ENCODE measurements around the gene TMEM151B. TPM values are rescaled to one million over a fixed set of nuclear protein-coding genes. Genes with fewer than 3 reads are reported as not detected.

The TMEM151B gene
- total and polyA plus RNA-seq, 9 of the 15 experiments (the other 6 are each of a cell fraction or from before 2014, with no cell fraction given): not detected

DNA sequence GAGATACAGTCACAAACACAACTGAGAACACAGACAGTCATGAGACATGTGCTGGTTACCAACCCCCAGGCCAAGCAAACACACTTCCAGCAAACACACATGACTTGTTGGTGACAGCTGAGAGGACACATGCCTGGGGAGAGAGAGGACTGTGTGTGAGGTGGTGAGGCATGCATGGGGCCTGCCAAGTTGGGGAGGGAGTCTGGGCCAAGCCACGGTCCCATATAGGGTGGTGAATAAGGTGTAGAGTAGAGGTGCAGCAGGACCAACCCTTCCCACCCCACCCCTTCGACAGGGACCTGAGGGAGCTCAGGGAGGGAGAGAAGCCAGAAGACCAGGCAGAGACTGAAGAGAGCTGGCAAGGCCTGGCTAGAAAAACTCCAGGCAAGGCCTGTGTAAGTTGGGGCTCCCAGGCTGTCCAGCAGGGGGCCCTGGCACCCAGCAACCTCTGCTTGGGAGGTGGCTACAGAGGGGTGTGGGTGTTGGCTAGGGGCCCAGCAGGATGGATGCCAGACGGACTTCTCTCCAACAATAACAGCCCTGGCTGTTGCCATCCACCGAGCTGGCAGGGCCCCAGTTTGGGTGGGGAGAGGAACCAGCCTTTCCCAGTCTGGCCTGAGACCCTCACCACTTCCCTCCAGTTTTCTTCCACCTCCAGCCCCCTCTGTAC is 48.8 kb upstream of the TMEM151B start (continued):
- peak; percentile 94 to 97 (median 94) for TF ChIP-seq CTCF (IDR thresholded peaks at IDR 0.05 in 2 of 3, conservative IDR thresholded peaks at IDR 0.05 in 1 of 3; ENCODE audit: insufficient read depth in 2 of 3, low read depth in 1 of 3, low read length in 3 of 3)
- TF ChIP-seq MAZ (CRISPR knock-in tag; conservative IDR thresholded peaks at IDR 0.05 in 1 of 2, IDR thresholded peaks at IDR 0.05 in 1 of 2): peak; percentile 47 to 71; a peak in 3 of 4 replicates
- TF ChIP-seq ILK (tag; IDR thresholded peaks at IDR 0.05; ENCODE audit: borderline replicate concordance, low read depth): no peak
- TF ChIP-seq NR2C2 (CRISPR knock-in tag; IDR thresholded peaks at IDR 0.05): peak; percentile 41; the same call in 1 of the 2 replicates
- TF ChIP-seq NR2C2 (tag; IDR thresholded peaks at IDR 0.05): no peak; the same call in 1 of the 2 replicates
- peak; percentile 66 for TF ChIP-seq ZFX (CRISPR knock-in tag; IDR thresholded peaks at IDR 0.05)
- TF ChIP-seq ZBTB26 (CRISPR knock-in tag; IDR thresholded peaks at IDR 0.05): 0 out of 2 replicates have a peak, but pooled peaks have one; percentile 40
- no peak for TF ChIP-seq ZNF133 (CRISPR knock-in tag; IDR thresholded peaks at IDR 0.05)
- TF ChIP-seq NR4A1 (CRISPR knock-in tag; IDR thresholded peaks at IDR 0.05): no peak
- TF ChIP-seq NR4A1 (tag; IDR thresholded peaks at IDR 0.05): peak; percentile 28; the same call in 1 of the 2 replicates
- TF ChIP-seq L3MBTL2 (IDR thresholded peaks at IDR 0.05): peak; percentile 47
- TF ChIP-seq RBFOX2 (IDR thresholded peaks at IDR 0.05; ENCODE audit: low read depth, low read length): peak; percentile 29; the same call in 1 of the 2 replicates
- TF ChIP-seq, protein P1, sequence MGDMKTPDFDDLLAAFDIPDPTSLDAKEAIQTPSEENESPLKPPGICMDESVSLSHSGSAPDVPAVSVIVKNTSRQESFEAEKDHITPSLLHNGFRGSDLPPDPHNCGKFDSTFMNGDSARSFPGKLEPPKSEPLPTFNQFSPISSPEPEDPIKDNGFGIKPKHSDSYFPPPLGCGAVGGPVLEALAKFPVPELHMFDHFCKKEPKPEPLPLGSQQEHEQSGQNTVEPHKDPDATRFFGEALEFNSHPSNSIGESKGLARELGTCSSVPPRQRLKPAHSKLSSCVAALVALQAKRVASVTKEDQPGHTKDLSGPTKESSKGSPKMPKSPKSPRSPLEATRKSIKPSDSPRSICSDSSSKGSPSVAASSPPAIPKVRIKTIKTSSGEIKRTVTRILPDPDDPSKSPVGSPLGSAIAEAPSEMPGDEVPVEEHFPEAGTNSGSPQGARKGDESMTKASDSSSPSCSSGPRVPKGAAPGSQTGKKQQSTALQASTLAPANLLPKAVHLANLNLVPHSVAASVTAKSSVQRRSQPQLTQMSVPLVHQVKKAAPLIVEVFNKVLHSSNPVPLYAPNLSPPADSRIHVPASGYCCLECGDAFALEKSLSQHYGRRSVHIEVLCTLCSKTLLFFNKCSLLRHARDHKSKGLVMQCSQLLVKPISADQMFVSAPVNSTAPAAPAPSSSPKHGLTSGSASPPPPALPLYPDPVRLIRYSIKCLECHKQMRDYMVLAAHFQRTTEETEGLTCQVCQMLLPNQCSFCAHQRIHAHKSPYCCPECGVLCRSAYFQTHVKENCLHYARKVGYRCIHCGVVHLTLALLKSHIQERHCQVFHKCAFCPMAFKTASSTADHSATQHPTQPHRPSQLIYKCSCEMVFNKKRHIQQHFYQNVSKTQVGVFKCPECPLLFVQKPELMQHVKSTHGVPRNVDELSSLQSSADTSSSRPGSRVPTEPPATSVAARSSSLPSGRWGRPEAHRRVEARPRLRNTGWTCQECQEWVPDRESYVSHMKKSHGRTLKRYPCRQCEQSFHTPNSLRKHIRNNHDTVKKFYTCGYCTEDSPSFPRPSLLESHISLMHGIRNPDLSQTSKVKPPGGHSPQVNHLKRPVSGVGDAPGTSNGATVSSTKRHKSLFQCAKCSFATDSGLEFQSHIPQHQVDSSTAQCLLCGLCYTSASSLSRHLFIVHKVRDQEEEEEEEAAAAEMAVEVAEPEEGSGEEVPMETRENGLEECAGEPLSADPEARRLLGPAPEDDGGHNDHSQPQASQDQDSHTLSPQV (IDR thresholded peaks at IDR 0.05): 0 out of 2 replicates have a peak, but pooled peaks have one; percentile 21
- TF ChIP-seq, protein P2, sequence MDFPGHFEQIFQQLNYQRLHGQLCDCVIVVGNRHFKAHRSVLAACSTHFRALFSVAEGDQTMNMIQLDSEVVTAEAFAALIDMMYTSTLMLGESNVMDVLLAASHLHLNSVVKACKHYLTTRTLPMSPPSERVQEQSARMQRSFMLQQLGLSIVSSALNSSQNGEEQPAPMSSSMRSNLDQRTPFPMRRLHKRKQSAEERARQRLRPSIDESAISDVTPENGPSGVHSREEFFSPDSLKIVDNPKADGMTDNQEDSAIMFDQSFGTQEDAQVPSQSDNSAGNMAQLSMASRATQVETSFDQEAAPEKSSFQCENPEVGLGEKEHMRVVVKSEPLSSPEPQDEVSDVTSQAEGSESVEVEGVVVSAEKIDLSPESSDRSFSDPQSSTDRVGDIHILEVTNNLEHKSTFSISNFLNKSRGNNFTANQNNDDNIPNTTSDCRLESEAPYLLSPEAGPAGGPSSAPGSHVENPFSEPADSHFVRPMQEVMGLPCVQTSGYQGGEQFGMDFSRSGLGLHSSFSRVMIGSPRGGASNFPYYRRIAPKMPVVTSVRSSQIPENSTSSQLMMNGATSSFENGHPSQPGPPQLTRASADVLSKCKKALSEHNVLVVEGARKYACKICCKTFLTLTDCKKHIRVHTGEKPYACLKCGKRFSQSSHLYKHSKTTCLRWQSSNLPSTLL (IDR thresholded peaks at IDR 0.05): no peak

Data from K562 (cell line).